Activated T-cell treated with anti-CD3 and anti-CD28 coated beads, Interleukin-2, amount 50 U/mL, for 1 hour (primary cell): ENCODE data around the gene DARS1.

Source experiments
- DNase-seq: peaks from one replicate; pipeline ENCODE4 v3.0.0-alpha.2; 2020

Gene DARS1

DNA sequence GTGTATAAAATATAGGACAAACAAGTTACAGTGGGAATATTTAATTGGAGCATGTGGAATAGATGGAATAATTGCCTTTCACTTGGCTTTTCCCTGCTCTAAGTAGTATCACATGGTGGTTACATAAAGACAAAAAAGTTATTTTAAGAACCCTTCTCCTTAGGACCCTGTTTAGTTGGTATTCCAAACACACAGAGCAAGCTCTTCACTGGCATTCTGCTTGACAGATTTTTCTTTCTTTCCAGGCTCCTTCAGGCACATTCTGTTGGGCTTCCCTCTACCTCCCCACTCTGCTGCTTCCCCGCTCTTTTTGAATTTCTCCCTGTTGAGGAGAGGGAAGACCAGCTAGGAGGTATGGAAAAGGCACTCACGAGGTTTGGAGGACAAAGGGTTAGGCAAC, 29.0 kb upstream of the DARS1 start:
- DNase-seq: no peak

DNA sequence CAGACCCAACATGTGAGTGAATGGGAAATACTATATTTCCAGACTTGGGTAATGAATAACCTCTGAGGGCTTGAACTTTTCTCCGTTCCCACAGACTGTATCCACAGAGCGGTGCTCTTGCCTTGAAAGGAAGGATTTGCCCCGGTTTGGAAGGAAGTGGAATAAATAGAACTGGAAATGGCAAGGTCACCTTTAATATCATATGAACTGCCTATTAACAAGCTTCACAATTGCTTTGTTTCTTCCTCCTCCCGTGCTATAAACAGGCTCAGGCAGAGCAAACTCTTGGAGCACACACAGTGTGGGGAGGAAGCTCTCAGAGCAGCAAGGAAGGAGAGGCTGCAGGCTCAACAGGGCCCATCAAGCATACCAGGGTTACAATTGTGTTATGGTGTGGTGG, 28.5 kb upstream of the DARS1 start:
- DNase-seq: no peak

DNA sequence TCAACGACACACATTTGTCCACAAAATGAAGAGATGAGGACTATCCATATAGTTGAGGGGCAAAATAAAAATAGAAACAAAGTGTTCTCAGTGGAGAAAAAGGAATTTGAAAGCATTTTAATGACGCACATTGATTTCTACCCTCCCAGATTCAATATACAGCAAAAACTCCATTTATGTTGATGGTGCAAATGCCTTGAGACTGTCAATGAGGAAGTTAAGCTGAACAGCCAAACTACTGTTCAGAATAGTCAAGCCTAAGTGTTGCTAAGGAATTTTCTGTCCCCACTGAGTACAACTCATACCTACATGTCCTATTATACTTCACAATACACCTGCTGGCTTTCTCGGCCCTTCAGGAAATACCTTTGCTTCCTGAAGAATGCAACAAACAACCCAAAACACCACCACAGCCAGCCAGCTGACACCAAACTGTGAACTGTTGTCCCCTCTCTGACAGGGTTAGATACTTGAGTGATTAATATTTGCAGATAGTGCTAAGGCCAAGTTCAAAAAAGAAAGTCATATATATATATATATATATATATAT, 27.8 kb upstream of the DARS1 start:
- no peak for DNase-seq

DNA sequence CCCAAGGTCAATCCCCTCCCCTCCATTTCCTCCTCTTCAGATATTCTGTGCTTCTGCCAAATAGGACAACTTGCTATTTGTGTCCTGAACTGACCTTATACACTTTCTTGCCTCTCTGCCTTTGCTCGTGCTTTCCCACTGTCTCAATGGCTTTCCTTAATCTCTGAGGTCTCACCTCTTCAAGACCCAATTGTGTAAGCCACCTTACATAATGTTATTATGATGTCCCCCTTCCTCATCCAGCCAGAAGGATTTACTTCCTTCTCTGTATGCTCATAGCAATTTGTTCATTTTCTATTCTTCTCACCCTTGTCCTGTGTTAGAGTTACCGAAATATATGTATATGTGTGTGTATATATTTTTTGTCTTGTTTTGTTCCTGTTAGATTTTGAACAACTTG, 26.9 kb upstream of the DARS1 start:
- DNase-seq: no peak

DNA sequence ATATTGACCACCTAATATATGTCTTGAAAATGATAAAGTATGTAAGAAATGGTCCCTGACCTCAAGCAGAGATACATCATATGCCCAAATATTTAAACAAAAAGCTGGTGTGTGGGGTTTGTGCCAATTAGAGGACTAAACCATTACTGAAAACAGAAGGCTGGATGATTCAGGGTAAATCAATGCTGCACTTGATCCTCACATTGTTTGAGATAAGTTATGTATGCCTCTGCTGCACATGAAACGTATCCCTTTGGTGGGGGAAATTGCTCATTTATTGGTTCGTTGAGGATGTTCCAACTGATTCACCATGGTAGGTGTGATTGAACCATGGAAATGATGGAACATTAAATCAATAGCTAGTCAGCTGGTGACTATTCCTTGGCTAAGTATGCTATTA, 24.7 kb upstream of the DARS1 start:
- no peak for DNase-seq

DNA sequence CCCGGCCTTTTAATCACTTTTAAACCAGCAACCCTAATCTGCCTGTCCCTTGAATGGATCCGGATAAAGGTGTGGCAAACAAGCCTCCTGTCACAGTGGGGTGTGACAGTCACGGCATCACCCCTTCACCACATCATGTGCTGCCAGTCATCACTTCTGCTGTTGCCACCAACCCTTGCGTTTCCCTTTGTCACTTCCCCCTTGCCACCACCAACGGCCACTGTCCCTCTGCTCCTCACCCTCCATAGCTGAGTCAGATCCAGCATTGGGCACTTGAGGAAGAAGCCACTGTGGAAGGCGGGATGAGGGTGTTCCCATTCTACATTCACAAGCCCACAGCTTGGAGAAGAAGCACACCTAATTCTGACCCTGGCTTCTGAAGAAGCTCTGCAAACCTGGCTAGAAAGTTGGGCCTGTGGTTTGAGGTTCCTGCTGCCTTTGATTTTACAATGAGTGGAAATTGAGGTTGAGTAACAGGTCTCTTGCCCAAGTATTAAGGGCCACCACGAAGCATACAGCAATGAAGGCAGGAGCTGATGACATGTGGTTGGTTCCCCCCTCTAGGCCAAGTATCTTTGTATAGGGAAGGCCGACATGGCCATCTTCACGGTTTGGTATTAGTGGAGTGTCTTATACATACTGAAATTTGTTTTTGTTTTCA, 22.9 kb upstream of the DARS1 start:
- peak; percentile 61 for DNase-seq

DNA sequence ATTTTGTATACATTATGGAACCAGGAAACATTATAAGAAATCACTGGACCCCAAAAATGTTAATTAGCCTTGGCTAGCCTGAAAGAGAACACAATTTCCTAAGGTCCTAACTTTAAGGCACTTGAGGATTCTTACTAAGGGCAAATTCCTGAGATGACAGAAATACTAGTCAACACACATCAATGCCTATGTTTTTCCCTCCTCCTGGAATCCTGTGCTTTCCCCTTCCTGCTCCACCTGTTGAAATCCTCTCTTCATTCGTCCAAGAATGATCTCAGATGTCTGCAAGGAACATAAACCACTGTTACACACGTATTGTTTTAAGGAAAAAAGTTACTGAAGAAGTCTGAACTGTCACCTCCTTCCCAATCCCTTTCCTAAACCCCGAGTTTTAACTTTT, 21.2 kb upstream of the DARS1 start:
- DNase-seq: no peak

DNA sequence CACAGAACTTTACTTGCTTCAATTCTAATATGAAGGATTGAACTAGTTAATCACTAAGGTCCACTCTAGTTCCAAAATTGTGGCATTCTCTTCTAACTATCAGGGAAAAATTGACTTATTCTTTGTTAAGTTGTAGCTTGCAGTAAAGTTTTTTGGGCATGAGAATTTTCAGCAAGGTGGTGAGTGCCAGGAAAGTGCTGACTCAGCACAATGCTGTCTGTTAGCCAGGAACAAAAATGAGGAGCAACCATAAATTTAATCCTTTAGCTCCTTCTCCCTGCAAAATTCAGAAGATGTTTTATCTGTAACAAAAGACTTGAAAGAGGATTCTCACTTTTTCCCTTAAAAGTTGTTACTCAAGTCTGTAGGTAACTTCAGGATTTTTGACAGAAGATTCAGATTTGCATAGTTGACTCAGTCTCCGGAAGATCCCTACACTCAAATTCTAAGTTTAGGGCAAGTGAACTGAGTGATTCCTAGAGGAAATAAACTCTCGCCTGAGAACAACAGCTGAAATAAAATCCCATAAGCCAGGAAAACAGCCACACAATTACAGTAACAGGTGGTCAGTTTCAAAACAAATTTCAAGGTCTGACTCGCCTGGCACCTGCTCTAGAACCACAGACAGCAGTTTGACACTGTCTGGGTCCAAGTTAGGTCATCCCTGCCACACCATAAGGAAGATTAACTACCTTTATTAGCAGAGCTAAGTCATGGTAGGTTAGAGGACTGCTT, 20.2 kb upstream of the DARS1 start:
- no peak for DNase-seq

DNA sequence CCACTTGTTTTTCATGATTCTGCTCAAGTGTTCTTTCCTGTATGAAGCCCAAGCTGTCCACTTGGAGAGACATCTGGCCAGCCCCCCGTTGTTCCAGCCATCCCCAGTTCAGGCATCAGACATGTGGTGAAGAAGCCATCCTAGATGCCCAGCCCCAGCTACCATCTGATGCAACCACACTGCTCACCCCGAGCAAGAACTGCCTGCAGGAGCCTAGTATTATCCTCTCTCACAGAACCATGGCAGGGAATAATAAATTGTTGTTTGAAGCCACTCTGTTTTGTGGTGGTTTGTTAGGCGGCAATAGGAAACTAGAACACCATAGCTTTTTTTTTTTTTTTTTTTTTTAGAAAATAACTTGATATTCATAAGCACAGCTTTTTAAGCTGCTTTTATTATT, 19.5 kb upstream of the DARS1 start:
- no peak for DNase-seq

DNA sequence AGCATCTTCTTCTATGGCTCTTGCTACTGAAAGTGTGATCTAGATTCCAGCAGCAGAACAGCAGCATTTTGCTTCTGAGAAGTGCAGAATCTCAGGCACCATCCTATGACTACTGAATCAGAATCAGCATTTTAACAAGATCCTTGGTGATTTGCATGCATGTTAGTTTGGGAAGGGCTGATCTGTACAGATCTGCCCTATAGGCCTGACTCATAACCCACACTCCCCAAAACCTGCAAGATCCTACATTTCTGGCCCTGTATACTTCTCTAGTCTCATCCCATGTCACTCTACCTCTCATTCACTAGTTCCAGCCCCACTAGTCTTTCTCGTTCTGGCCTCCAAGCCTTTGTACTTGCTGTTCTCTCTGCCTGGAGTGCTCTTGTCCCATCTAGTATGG, 15.7 kb upstream of the DARS1 start:
- DNase-seq: no peak

DNA sequence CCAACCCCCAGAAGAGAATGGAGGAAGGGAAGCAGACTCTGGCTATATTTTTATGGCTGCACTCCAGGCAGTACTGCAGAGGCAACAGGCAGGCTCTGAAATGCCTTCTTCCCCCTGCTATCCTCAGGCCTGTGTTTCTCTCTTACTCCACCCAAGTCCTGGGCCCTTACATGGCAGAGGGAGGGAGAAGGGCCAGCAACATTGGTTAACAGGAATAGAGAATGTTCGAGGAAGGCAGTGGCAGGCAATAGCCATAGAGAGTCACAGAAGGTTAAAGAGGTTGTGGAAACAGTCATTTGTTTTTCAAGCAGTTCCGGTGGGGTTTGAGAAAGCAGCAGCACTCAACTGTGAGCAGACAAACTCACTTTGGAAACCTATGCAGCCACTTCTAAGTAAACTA, 15.1 kb upstream of the DARS1 start:
- no peak for DNase-seq

DNA sequence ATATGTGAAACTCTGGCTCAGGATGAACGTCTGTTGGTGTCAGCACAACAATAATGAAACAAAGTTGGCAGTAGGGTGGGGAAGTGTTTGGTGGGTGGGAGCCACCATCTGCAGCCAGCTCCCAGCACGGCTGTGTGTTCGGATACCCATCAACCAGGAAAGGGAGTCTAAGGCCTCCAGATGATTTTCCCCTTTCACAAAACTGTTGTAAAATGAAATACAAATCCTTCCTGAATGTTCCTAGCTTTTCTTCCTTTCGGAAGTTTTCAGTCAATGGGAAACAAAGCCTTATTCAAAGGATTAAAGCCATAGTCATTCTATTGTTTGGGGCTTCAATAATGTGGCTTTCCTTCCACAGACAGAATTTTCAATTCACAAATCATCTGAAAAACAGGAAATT, 14.5 kb upstream of the DARS1 start:
- DNase-seq: no peak

DNA sequence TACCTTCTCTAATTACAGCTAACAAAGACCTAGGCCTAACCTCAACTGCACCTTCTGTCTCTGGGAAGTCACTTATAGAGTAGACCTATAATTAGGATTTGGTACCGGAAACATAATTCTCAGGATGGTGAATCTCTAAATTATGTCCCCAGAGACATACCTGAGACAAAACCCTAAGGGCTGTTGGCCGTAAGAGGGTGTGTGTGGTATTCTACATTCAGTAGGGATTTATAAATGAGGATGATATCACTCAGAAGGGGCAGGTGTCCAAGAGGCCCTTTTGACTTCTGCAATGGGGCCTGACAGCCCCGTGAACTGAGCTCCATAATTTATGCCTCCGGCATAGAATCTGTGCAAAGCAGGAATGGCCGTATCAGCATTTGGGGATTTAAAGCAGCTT, 13.5 kb upstream of the DARS1 start:
- no peak for DNase-seq

DNA sequence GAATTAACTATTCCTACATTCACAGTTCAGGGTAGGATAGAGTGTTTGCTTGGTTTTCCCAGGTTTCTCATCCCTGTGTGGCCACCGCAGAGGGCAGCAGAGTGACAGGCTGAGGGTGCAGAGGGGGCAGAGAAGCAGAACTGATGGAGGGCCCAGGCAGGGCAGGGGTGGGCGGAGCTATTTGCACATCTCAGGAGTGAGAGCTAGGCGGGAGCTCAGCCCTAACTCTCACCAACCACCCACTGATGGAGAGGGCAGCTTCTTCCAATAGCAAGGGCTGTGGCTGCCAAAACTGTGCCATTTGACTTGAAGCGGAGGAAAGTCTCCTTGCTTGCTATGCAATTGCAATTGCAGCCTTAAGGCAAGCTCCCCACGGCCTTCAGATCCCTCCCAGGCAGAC, 12.0 kb upstream of the DARS1 start:
- DNase-seq: no peak

DNA sequence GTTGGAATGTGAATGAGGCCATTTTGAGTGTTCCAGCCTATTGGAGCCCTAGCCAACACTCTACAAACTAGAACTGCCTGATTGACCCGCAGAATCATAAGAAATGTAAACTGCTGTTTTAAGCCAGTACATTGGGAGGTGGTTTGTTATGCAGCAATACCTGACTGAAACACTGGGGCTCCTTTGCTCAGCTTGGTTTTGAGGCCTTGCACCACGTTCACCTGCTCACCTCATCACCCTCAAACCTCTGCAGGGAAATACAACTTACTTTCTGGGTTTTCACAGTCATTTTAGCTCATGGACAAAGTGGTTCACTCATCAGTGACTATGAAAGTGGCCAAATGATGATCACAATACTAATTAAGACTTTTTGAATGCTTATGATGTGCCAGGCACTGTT, 10.9 kb upstream of the DARS1 start:
- DNase-seq: no peak

DNA sequence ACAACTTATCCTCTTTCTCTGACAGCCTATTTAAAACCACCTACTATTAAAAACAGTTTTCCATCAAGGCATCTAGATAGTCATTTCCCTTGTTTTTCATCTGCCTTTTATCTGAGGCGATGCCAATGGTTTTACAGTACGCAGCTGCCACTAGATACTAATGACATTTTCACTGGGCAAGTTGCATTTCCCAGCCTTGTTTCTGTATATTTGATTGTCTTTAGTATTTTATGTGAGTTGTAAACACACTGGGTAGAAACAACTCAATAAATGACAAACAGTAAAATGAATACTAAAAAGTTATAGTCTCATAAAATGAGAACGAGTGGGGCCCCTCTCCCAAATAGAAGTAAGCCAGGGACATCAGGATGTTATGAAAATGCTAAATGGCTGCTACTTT, 8.9 kb upstream of the DARS1 start:
- DNase-seq: no peak

DNA sequence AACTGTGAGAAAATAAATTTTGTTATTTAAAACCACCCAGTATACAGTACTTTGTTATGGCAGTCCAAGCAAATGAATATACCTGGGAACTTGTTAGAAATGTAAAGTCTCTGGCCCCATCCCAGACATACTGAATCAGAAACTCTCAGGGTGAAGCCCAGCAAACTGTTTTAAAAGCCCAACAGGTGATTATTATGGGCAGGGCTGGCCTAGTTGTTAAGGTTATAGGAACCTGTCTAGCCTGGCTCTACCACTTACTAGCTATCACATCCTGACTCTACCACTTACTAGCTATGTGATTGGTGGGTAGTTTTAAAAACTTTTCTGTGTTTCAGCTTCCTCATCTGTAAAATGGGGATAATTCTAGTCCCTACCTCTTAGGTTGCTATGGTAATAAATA, 8.0 kb upstream of the DARS1 start:
- DNase-seq: no peak

DNA sequence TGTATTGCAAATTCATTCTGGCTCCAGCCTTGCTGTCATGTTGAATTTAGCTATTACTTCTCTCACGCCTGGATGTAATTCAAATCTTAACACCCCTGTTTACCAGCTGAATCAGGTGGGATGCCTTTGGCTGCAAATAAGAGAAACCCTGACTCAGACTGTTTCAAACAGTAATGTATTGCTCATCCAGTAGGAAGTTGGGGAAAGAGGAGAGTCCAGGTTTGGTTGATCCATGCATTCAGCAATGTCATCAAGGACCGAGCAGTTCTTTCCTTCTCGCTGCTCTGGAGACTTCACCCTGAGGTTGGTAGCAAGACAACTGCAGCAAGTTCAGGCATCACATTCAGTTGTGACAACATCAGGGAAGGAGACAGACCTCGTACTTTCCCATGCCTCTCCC, 6.4 kb upstream of the DARS1 start:
- DNase-seq: no peak

DNA sequence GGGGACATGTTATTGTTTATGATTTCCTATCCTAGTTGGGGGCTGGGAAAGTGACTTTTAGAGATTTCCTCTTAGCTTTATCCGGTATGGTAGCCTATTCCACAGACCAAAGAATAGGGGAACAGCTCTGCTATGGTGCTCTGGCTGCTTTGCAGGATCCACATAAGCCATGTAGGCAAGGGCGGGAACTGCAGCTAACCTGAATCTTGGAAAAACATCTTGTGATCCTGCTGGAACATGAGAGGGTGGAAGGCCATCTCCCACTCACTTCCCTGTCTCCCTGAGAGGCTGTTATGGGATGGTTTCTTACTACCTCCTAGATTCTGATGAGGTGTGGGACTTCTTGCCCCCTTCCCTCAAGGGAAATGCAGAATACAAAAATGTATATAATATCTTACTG, 2.0 kb upstream of the DARS1 start:
- DNase-seq: no peak

DNA sequence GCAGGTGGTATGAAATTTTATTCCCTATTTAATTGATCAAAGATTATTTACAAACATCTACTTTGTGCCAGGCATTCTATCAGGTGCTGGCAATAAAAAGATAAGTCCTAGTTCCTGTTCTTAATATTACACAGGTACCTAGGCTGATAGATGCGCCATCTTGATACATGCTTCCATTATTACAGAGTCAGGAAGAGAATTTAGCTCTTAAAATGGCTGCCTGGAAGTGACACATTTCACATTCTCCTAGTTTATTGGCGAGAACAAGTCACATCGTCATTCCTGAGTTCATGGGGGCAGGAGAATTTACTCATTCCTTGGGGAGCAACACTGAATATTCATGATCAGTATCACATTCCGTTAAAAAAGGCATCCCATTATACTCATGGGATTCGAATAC, 1.1 kb upstream of the DARS1 start:
- no peak for DNase-seq

DNA sequence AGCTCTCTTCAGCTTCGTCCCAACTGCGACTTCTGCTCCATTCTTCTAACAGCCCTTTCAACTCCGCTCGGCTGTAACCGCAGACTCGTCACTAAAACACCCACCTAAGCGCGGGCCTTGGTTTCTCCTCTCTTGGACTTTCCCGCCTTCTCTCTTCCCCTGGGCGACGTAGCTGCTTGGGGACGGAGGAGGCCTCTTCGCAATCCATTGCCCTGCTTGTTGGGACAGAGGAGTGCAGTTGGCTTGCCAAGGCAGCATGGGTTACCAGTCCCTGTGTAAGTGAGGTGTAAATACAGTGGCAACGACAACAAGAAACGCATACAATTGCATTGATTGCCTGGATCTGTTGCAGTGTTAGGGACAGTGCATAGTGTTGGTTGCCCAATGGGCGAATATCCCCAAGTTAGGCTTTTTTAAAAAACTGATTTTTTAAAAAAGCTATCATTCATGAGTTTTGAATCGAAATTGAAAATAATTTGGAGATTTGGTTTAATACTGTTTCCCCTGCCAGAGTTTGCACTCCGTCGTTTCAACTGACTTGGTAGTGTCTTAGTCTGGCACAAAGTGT, 484 bp upstream of the DARS1 start:
- DNase-seq: no peak

DNA sequence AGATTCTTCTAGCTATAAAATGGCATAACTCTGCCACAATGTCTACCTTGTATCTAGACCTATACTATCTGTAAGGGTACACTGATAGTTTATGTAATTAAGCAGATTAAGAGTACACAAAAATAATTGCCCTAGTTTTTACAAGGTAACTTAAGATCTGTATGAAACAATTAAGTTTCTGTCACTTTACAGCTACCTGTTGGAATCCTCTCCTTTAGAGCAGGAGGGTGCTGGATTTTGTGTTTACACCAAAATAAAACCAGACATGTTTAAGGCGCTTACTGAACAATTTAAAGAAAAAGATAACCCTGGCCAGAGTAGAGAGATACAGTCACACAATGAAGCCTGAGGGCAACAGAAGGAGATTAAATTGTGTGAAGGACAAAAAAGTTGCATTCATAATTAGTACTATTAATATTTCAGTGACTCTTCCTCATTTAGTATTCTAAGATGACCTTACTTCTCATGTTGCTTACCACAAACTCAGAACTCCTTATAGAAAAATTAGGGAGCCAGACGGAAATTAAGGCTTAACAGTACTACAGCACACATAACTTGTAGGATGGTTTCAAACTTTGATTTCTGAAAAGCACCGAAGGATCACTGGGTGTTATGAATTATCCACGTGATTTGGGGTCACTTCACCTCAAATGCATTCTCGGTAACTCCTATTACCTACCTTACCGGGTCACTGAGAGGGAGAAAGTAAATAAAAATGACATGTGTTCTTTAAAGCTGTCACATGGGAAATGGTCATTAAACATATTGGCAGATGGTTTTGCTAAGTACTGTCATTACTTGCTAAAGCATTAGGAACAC, 1.0 kb downstream of the DARS1 start:
- DNase-seq: no peak

DNA sequence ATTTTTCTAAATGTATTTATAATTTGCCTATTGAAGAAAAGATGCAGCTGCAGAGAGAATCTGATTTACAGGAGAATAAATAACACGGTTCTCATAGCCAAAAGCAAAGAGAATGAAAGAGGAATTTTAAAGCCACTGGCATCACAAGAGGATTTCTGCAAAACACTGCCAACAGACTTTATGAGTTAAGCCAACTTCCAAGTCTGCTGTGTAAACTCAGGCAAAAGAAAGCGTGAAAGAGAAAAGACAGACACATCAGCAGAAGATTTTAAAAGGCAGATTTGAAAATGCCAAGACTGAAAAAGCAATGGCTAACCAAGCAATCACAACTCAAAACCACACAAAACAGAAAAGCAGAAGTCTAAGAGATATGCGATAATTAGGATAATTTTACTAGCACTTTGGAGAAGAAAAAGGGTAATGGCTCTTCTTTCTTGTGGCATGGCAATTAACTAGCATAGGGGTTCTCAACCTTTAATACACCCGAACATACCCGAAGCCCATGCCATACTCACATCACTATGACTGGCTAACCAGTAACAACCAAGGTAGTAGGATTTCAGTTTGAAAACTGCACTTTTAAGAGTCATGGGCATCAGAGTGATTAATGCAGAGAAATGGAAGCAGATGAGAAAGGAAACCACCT, 4.9 kb downstream of the DARS1 start:
- DNase-seq: no peak
